ENCODE results near the gene PITRM1.

The PITRM1 gene

GRCh38 chr10:3132036-3133025 is 40.3 kb downstream of the PITRM1 start:
- no peaks in the 10 kb centered on the region for H4K20me1 ChIP-seq (ENCODE audit: insufficient read depth, low read length)
- H3K79me2 ChIP-seq (ENCODE audit: insufficient read depth, low read length): no peaks in the 10 kb centered on the region
- H3K4me3 ChIP-seq (ENCODE audit: low read depth, low read length, poor library complexity, severe bottlenecking): no peak overlapping the region
- H3K27ac ChIP-seq (ENCODE audit: low read depth, low read length, poor library complexity, severe bottlenecking): no peak overlapping the region
- no peak overlapping the region for H3K4me2 ChIP-seq (ENCODE audit: low read length)
- H3K9me3 ChIP-seq (ENCODE audit: low read length): no peaks in the 10 kb centered on the region
- H3K27me3 ChIP-seq (ENCODE audit: insufficient read depth, low read length): no peaks in the 10 kb centered on the region
- no peak for TF ChIP-seq EZH2 (IDR thresholded peaks at IDR 0.05; ENCODE audit: borderline replicate concordance, low read length)
- no peak for TF ChIP-seq CTCF (IDR thresholded peaks at IDR 0.05; ENCODE audit: low read length)
- no peaks in the 10 kb centered on the region for H3K9me2 ChIP-seq (ENCODE audit: low read depth, low read length)
- H3K9ac ChIP-seq (ENCODE audit: low read length): no peak overlapping the region
- H2AFZ ChIP-seq (ENCODE audit: low read length): no peak overlapping the region
- no peaks in the 10 kb centered on the region for H3F3A ChIP-seq (ENCODE audit: insufficient read depth, low read length)
- H3K4me1 ChIP-seq (ENCODE audit: insufficient read depth, low read length, severe bottlenecking): no peaks in the 10 kb centered on the region
- H3K36me3 ChIP-seq (ENCODE audit: insufficient read depth, low read length): peaks cover 97% of the 10 kb centered on the region

DNA sequence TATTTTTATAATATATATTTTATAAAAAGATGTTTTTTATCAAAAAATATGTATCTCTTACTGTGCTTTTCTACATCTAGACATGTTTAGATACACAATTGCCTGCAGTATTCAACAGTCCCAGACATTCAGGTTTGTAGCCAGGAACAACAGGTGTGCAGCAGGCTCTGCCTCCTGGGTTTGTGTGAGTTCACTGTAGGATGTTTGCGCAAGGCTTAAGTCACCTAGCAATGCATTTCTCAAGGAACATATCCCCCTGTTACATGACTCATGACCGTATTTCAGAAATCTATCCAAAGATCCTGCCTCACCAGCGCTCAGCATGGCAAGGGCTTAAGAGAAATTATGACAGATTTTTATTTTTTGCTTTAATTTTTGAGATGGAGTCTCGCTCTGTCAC is 41.5 kb downstream of the PITRM1 start:
- no peak overlapping the region for H3K9ac ChIP-seq (ENCODE audit: low read length)
- no peaks in the 10 kb centered on the region for H4K20me1 ChIP-seq (ENCODE audit: insufficient read depth, low read length)
- TF ChIP-seq EZH2 (IDR thresholded peaks at IDR 0.05; ENCODE audit: borderline replicate concordance, low read length) (no peak), CTCF (IDR thresholded peaks at IDR 0.05; ENCODE audit: low read length) (no peak)
- peaks cover 94% of the 10 kb centered on the region for H3K36me3 ChIP-seq (ENCODE audit: insufficient read depth, low read length)
- no peak overlapping the region for H3K4me2 ChIP-seq (ENCODE audit: low read length)
- no peak overlapping the region for H2AFZ ChIP-seq (ENCODE audit: low read length)
- H3K4me3 ChIP-seq (ENCODE audit: low read depth, low read length, poor library complexity, severe bottlenecking): no peak overlapping the region
- H3K27me3 ChIP-seq (ENCODE audit: insufficient read depth, low read length): no peaks in the 10 kb centered on the region
- no peaks in the 10 kb centered on the region for H3K9me2 ChIP-seq (ENCODE audit: low read depth, low read length)
- H3K79me2 ChIP-seq (ENCODE audit: insufficient read depth, low read length): no peaks in the 10 kb centered on the region
- H3K9me3 ChIP-seq (ENCODE audit: low read length): no peaks in the 10 kb centered on the region
- no peaks in the 10 kb centered on the region for H3F3A ChIP-seq (ENCODE audit: insufficient read depth, low read length)
- H3K27ac ChIP-seq (ENCODE audit: low read depth, low read length, poor library complexity, severe bottlenecking): no peak overlapping the region
- H3K4me1 ChIP-seq (ENCODE audit: insufficient read depth, low read length, severe bottlenecking): no peaks in the 10 kb centered on the region

DNA sequence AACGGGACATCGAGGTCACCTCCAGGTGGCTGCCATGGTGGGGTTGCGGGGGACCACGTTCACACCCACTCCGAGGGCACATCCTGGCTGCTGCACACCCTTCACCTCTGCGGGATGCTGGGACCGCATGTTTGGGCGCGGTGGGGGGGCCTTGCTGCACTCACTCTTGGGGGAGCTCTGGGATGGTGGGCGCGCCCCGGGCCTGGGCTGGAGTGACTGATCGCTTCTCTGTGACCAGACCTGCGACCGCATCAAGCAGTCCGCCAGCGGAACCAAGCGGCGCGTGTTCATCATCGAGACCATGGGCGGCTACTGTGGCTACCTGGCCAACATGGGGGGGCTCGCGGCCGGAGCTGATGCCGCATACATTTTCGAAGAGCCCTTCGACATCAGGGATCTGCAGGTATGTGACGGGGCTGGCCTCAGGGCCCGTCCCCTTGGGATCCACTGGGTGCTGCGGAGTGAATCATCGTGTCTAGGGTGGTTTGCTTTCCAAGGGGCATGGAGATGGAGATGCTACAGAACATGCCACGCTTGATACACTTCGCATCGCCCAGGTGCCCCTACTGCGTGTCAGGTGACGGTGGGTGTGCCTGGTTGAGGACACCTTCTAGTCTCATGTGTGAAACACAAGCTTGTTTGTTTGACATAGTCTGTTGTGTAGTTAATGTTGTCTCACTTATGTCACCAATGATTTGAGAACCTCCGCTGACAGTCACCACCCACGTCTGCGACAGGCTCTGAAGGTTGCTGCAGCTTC is 42.8 kb downstream of the PITRM1 start:
- peaks cover 94% of the 10 kb centered on the region for H3K36me3 ChIP-seq (ENCODE audit: insufficient read depth, low read length)

More for the DNA sequence above, 42.8 kb downstream of the PITRM1 start:
- H3K9me3 ChIP-seq (ENCODE audit: low read length): no peaks in the 10 kb centered on the region
- no peak for TF ChIP-seq EZH2 (IDR thresholded peaks at IDR 0.05; ENCODE audit: borderline replicate concordance, low read length)
- no peaks in the 10 kb centered on the region for H4K20me1 ChIP-seq (ENCODE audit: insufficient read depth, low read length)
- H3K4me1 ChIP-seq (ENCODE audit: insufficient read depth, low read length, severe bottlenecking): no peaks in the 10 kb centered on the region
- H3K9ac ChIP-seq (ENCODE audit: low read length): no peak overlapping the region
- H2AFZ ChIP-seq (ENCODE audit: low read length): no peak overlapping the region
- no peak overlapping the region for H3K27ac ChIP-seq (ENCODE audit: low read depth, low read length, poor library complexity, severe bottlenecking)
- H3K9me2 ChIP-seq (ENCODE audit: low read depth, low read length): no peaks in the 10 kb centered on the region
- H3F3A ChIP-seq (ENCODE audit: insufficient read depth, low read length): no peaks in the 10 kb centered on the region
- no peaks in the 10 kb centered on the region for H3K79me2 ChIP-seq (ENCODE audit: insufficient read depth, low read length)
- no peak overlapping the region for H3K4me2 ChIP-seq (ENCODE audit: low read length)
- H3K4me3 ChIP-seq (ENCODE audit: low read depth, low read length, poor library complexity, severe bottlenecking): no peak overlapping the region
- H3K27me3 ChIP-seq (ENCODE audit: insufficient read depth, low read length): no peaks in the 10 kb centered on the region
